Measurements from ENCODE around the gene NPLOC4. TPM values are rescaled to one million over a fixed set of nuclear protein-coding genes. Genes with fewer than 3 reads are reported as not detected.

The NPLOC4 gene
- total RNA-seq, 1 experiment from 2014 or later: 139 TPM

DNA sequence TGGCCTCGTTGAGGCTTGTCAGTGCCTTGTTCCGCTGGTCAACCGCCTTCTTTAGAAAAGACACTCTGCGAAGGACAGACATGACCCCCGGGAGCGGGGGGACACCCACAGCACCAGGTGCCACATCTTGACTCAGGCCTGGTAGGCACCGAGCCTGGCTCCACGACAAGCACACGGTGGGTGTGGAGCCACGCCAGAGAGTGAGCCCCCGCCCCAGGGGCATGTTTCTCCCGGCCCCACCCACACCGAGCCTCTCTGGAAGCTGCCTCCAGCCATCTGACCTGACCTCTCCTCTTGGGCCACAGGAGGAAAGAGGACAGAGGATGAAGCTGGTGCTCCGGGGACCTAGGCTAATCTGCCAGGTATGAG is 89.3 kb downstream of the NPLOC4 start:
- no peak for DNase-seq (ENCODE audit: low read depth, low spot score)
- in situ Hi-C loops (cut with HindIII; ENCODE audit: low pct_unique_long_range_greater_than_20kb, low sequenced_read_pairs): no loop called here

DNA sequence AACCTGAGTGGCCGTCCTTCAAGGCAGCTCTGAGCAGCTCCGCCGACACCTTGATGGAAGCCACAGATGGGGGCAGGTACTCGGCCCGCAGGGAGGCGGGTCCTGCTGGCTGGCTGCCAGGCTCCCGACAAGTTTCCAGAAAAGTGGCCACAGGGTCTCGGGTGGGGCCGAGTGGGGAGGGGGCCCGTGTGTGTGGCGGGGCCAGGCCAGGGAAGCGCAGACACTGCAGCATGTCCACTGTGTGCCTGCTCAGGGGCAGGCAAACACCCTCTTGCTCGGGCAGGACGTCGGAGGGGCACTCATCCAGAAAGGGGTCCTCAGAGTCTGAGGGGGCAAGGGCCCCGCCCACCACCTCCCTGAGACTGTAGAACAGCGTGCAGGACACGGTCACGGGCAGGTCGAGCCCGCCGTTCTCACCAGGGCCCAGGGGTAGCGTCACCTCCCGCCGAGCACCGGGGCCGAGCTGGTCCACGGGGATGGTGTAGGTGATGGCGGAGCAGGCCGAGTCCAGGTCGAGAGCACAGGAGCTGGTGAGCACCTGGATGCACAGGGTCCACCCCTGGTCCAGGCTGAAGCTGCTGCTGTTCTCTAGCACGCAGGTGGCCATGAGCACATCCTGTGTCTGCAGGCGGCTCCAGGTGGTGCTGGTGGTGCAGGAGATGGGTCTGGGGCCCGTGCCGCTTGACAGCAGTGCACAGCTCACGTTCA is 89.9 kb downstream of the NPLOC4 start:
- in situ Hi-C loops (cut with HindIII; ENCODE audit: low pct_unique_long_range_greater_than_20kb, low sequenced_read_pairs): no loop called here
- DNase-seq (ENCODE audit: low read depth, low spot score): no peak

- DNase-seq (ENCODE audit: low read depth, low spot score): no peak
- in situ Hi-C loops (cut with HindIII; ENCODE audit: low pct_unique_long_range_greater_than_20kb, low sequenced_read_pairs): no loop called here
These were observed 91.6 kb downstream of the NPLOC4 start for GRCh38 chr17:81545160-81545949.

GRCh38 chr17:81544281-81544974 is 92.5 kb downstream of the NPLOC4 start:
- DNase-seq (ENCODE audit: low read depth, low spot score): no peak
- in situ Hi-C loops (cut with HindIII; ENCODE audit: low pct_unique_long_range_greater_than_20kb, low sequenced_read_pairs): no loop called here

GRCh38 chr17:81543756-81544155 is 93.2 kb downstream of the NPLOC4 start:
- DNase-seq (ENCODE audit: low read depth, low spot score): no peak
- in situ Hi-C loops (cut with HindIII; ENCODE audit: low pct_unique_long_range_greater_than_20kb, low sequenced_read_pairs): no loop called here

GRCh38 chr17:81543339-81543675 is 93.6 kb downstream of the NPLOC4 start:
- in situ Hi-C loops (cut with HindIII; ENCODE audit: low pct_unique_long_range_greater_than_20kb, low sequenced_read_pairs): no loop called here
- no peak for DNase-seq (ENCODE audit: low read depth, low spot score)

- in situ Hi-C loops (cut with HindIII; ENCODE audit: low pct_unique_long_range_greater_than_20kb, low sequenced_read_pairs): no loop called here
- DNase-seq (ENCODE audit: low read depth, low spot score): no peak
These were observed 94.2 kb downstream of the NPLOC4 start for GRCh38 chr17:81542431-81543338.

DNA sequence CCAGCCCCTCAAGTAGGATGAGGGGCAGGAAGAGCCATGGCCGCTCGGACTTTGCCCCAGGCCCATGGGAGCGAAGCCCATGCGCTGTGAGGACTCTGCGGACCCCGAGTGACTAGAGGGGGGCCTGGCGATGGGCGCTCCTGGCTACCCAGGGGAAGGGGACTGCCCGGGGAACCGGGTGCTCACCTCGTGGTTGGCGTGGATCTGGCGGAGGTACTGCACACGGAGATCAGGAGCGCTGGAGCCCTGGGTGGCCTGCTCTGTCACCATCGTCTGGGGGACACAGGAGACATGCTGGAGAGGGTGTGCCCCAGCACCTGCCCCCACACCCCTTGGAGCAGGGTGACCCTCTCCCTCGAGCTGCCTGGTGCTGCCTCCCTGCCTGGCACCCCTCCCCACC is 95.8 kb downstream of the NPLOC4 start:
- no peak for DNase-seq (ENCODE audit: low read depth, low spot score)
- in situ Hi-C loops (cut with HindIII; ENCODE audit: low pct_unique_long_range_greater_than_20kb, low sequenced_read_pairs): no loop called here

GRCh38 chr17:81540676-81541027 is 96.3 kb downstream of the NPLOC4 start:
- in situ Hi-C loops (cut with HindIII; ENCODE audit: low pct_unique_long_range_greater_than_20kb, low sequenced_read_pairs): no loop called here

GRCh38 chr17:81539961-81540675 is 96.8 kb downstream of the NPLOC4 start:
- DNase-seq (ENCODE audit: low read depth, low spot score): no peak
- in situ Hi-C loops (cut with HindIII; ENCODE audit: low pct_unique_long_range_greater_than_20kb, low sequenced_read_pairs): no loop called here

More at GRCh38 chr17:81540676-81541027, 96.3 kb downstream of the NPLOC4 start:
- DNase-seq (ENCODE audit: low read depth, low spot score): no peak

DNA sequence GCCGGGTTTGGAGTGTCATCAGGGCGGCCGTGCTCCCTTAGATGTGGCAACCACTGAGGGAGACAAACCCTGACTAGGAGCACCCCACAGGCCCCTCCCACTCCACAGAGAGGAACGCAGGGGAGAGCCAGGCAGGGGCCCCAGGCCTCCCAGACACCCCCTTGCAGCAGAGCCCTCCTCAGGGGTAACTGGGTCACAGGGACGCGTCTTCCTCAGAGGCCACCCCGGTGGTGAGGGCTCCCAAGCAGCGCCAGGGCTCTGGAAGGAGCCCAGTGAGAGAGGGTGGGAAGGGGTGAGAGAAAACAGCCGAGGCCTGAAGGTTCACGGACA is 97.4 kb downstream of the NPLOC4 start:
- in situ Hi-C loops (cut with HindIII; ENCODE audit: low pct_unique_long_range_greater_than_20kb, low sequenced_read_pairs): no loop called here
- DNase-seq (ENCODE audit: low read depth, low spot score): no peak

- in situ Hi-C loops (cut with HindIII; ENCODE audit: low pct_unique_long_range_greater_than_20kb, low sequenced_read_pairs): no loop called here
- no peak for DNase-seq (ENCODE audit: low read depth, low spot score)
These were observed 98.0 kb downstream of the NPLOC4 start for GRCh38 chr17:81538651-81539570.

- in situ Hi-C loops (cut with HindIII; ENCODE audit: low pct_unique_long_range_greater_than_20kb, low sequenced_read_pairs): no loop called here
- DNase-seq (ENCODE audit: low read depth, low spot score): no peak
These were observed 98.9 kb downstream of the NPLOC4 start for GRCh38 chr17:81537856-81538555.

GRCh38 chr17:81537343-81537855 is 99.5 kb downstream of the NPLOC4 start:
- DNase-seq (ENCODE audit: low read depth, low spot score): no peak
- in situ Hi-C loops (cut with HindIII; ENCODE audit: low pct_unique_long_range_greater_than_20kb, low sequenced_read_pairs): no loop called here

GRCh38 chr17:81536299-81537290 is 100.3 kb downstream of the NPLOC4 start:
- in situ Hi-C loops (cut with HindIII; ENCODE audit: low pct_unique_long_range_greater_than_20kb, low sequenced_read_pairs): no loop called here
- DNase-seq (ENCODE audit: low read depth, low spot score): no peak
